GM21447 (cell line): Measurements from ENCODE around the gene TES.

ENCODE experiments used
- ATAC-seq: cut with Tn5 transposase; IDR thresholded peaks from one replicate; pipeline ENCODE4 v1.9.1; 2021; ENCODE audit not compliant: unreplicated experiment

The TES gene

DNA sequence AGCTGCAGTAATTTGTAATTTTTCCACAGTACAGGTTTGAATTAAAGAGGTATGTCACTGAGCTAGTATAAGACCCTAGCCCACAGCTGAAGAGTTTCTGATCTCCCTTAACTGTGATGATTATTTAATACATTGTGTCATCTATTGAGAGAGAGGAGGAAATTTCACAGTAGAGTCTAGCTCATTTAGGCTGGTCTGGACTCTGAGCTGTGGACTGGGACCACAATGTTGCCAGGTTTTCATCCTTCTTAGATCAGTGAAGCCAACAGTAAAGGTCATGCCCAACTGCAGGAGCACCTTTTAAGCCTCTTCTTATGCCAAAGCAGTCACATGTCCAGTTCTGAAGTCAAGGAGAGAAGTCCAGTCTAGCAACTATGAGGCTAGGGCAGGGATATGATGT, 8.9 kb downstream of the TES start:
- ATAC-seq: no peak

- no peak for ATAC-seq
Measured at GRCh38 chr7:116219834-116220233, 9.5 kb downstream of the TES start.

- no peak for ATAC-seq
Measured at GRCh38 chr7:116222501-116222900, 12.2 kb downstream of the TES start.

DNA sequence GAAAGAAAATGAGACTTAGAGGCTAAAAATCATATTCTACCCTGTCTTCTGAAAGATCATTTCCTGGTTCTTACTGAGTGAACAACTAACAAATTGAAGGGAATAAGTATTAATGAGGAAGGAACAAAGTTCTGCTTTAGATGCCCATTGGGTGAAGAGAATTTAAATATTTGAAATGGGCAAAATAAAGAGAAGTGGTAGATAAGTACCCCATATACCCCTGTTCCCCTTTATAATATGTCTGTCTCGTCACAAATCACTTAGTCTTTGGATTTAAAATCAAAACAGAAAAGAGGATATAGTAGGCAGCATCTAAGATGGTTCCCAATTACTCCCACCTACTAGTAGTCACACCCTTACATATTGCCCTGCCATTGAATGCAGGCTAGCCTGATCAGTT, 13.2 kb downstream of the TES start:
- ATAC-seq: no peak

DNA sequence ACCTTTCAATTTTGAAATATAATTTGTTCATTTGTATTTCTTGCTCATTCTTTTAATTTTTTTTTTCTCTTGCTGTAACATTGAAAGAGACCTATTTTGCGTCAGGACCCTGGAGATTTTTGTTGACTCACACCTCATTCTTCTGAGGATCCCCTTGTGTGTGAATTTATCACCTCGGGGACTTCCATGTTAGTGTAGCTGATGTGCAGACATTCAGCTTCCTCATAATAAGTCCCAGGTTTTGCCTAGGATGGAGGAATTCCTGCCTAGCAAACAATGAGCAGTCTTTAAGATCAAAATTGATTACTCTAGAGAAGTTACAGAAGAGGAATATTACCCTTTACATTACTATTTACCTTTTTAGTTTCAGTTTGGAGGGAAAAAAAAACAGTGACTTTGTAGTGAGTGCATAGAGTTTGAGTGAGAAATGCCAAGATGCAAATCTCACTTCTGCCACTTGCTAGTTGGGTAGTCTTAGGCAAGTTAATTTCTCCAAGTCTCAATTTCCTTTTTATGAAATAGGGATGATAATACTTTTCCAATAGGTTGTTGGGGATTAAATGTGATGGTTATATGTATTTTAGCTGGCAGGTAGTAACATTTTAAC, 14.3 kb downstream of the TES start:
- ATAC-seq: peak; percentile 58

- no peak for ATAC-seq
Measured at GRCh38 chr7:116225860-116226259, 15.5 kb downstream of the TES start.

DNA sequence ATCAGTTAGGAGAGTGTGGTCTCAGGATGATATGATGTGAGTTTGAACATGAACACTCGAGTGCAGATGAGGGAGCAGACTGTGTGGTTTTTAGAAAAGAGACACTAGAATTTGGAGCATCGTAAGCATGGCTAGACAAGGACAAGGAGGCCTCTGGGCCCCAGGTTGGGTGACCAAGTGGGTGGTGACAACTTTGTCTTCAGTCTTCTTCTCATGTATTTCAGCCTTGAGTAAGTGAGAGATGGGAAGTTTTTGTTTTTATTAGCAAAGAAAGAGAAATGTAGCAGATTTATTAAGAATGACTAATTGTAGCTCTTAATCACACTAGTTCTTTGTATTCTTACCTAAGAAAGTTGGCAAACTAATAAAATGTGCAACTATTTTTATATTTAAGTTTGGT, 16.3 kb downstream of the TES start:
- ATAC-seq: no peak

- no peak for ATAC-seq
Measured at GRCh38 chr7:116227678-116228239, 17.4 kb downstream of the TES start.

GRCh38 chr7:116228241-116228640, 17.9 kb downstream of the TES start:
- no peak for ATAC-seq

DNA sequence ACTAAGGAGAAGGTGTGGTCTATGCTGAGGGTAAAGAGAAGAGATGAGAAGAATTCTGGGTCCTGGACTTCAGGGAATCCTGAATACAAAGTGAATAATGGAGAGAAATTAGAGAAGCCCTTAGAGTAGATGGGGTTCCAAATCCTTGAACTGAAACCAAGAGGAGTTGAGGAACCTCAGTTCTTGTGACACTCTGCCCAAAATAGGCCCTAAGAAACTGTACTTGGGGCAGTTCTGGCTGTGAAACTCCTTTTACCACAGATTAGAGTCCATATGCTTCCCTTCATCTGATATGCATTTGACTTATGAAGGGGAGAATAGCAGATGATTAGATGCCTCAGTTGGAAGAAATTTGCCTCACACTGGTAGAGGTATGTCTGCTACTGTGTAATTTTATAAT, 19.0 kb downstream of the TES start:
- peak; percentile 56 for ATAC-seq

DNA sequence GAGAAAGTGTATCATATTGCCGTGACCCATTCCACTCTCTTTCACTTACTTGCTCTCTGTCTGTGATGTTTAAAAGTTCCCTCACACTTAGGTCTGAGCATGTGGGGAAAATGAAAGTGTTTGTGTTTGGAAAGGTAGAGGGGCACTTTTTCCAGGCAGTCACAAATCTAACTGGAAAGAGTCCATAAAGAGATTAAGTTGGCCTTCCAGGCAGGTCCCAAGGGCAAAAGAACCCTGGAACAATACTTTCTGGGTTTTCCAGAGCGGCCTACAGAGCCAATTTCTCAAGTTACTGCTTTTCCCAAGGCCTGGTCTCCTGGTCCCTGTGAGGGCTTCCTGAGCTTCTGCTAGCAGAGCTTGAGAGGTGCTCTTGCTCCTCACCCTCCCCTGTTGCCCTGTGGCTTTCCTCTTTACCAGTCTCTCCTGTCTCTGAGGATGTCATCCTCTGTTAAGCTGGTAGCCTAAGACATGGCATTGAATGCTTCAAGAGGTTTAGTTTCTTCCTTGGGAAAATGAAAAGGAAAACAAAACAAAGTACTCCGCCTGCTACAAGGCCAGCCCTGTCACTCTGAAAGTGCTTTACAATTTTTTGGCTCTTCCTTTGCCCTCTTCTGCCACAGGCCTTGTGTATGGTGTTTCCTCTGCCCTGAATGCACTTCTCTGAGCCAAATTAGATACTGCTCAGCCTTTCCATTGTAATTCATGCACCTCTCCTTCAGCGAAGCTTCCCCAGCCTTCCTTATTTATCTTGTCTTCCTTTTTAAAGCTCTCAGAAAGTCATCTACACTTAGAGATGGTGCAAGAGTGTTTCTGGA, 20.1 kb downstream of the TES start:
- ATAC-seq: peak; percentile 40

DNA sequence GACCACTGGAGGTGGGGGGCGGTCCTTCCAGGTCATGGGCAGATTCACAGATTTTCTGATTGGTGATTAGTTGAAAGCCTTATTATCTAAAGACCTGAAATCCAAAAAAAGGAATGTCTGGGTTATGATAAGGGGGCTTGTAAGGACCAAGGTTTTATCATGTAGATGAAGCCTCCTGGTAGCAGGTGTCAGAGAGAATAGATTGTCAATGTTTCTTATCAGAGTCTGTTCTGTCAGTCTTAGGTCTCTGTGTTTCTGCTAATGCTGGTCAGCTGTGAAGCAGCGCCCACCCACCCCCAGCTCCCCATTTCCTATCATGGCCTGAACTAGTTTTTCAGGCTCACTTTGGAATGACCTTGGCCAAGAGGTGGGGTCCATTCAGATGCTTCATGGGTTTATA, 21.2 kb downstream of the TES start:
- ATAC-seq: no peak

DNA sequence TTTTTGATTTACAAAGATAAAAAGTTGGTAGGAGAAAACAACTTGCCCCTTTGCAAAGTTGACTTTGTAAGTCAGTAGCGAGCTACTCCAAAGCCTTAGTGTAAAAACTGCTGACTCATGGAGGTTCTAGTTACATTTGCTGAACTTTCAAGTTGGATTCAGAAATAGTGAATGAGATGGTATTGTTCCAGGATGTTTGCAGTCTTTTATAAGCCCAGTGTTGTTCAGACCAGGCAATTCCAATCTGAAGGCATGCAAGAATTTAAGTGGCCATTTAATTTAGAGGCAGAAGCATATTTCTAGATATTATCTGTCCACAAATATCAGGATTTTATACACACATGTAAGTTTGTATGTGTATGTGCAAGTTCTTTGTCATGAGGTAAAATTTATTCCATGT, 21.6 kb downstream of the TES start:
- ATAC-seq: no peak

DNA sequence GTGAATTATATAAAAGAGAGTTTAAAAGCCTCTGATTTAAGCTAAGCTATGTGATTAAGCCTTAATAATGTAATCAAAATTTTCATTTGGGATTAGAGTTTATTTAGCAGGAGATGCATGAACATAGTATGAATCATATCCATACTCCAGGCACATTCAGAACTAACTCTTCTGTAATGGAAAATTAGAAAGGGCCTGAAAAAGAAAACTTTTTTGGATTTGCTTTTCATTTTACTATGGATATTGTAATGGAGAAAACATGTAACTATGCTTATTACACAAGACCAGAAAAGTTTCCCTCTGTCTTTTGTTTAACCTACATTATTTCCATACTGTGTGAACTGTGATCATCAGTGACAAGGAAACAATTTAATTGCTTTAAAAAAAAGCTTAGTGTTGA, 22.0 kb downstream of the TES start:
- no peak for ATAC-seq

- no peak for ATAC-seq
Measured at GRCh38 chr7:116232920-116233319, 22.6 kb downstream of the TES start.

DNA sequence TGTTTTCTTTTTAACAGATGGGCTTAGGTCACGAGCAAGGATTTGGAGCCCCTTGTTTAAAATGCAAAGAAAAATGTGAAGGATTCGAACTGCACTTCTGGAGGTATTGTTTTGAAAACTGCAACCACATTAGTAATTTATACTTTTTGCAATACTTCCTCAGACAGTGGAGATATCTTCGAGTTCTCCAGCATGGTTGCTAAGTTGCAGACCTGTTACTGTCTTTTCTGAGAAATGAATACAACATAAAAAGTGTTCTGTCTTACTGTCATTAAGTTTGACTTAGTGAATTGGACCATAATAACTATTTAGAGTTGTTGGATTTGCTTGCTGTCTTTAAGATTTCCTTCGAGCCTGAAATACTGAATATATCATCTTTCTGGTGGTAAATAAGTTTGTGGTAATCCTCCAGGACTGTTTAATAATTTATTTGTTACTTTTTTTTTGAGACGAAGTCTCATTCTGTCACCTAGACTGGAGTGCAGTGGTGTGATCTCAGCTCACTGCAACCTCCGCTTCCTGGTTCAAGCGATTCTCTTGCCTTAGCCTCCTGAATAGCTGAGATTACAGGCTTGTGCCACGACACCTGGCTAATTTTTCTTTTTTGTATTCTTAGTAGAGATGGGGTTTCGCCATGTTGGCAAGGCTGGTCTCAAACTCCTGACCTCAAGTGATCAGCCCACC, 24.3 kb downstream of the TES start:
- no peak for ATAC-seq

GRCh38 chr7:116235380-116235779, 25.0 kb downstream of the TES start:
- ATAC-seq: no peak

- ATAC-seq: peak; percentile 67
Measured at GRCh38 chr7:116236020-116236630, 25.8 kb downstream of the TES start.

- no peak for ATAC-seq
Measured at GRCh38 chr7:116239020-116239419, 28.7 kb downstream of the TES start.

DNA sequence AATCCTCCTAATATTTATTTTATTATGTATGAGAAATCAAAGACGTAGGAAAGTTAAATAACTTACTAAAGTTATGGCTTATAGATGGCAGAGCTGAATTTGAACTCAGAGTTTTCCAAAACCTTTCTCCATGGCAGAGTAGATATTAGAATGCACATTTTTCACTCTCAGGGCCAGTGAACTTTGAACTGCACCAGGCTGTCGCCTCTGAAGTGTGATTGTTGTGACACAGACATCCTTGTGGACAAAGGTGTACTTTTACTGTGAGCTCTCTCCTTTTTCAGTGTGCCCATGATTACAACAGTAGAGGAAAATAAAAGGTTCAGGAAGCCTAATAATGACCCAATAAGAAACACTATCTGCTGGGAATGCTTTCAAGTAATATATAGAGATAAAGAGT, 29.1 kb downstream of the TES start:
- no peak for ATAC-seq

DNA sequence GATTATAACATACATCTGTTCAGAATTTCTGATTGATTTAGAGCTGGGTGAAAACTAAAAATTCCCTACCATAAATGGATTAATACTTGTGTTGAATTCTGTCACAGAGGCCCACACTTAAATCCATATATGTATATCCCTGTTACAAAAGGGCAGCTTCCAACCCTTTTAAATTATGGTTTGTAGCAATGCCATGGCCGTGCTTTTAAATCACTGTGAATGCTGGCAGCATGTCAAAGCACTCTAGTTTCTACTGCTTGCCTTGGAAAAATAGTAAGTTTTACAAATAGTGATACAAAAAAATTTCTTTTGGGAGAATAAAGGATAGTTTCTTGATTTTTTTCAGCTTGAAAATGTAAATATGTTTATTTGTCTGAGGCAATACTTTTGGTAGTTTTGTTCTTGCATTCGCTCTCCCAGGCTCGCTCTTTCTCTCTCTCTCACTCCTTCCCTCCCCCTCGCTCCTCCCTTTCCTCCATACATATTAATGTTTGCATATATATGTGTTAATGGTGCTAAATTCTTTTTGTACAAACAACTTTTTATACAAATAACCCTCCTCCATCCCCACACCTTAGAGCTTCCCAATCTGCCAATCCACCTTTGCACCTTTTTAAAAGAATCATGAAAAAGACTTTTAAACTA, 29.8 kb downstream of the TES start:
- no peak for ATAC-seq
